Upper lobe of left lung (tissue), 6 donors: ENCODE results near the gene CMIP. TPM values are rescaled to one million over a fixed set of nuclear protein-coding genes. Genes with fewer than 3 reads are reported as not detected.

Experiments
- ATAC-seq, 2 donors: fragments of 200-7000 bp; cut with Tn5 transposase; one replicate each; pipeline ENCODE4 v1.9.1; 2022; ENCODE audit warnings: mild to moderate bottlenecking in 2 of 2, moderate library complexity in 2 of 2; ENCODE audit not compliant: low FRiP score in 2 of 2
- DNase-seq, 2 donors: peaks; one replicate each; pipeline ENCODE4 v3.0.0-alpha.2; 2019 to 2020
- H3K27ac ChIP-seq, 4 donors: fragments of 200-600 bp; sonication (generic); one replicate each; pipeline ENCODE4 v1.5.1; 2016 to 2019
- H3K27me3 ChIP-seq, 4 donors: fragments of 200-600 bp; sonication (generic); one replicate each; pipeline ENCODE4 v1.5.1; 2017 to 2019
- H3K36me3 ChIP-seq, 4 donors: fragments of 200-600 bp; sonication (generic); one replicate each; pipeline ENCODE4 v1.5.1; 2016 to 2019
- H3K4me1 ChIP-seq, 4 donors: fragments of 200-600 bp; sonication (generic); one replicate each; pipeline ENCODE4 v1.5.1; 2018 to 2019
- H3K4me3 ChIP-seq, 4 donors: fragments of 200-600 bp; sonication (generic); one replicate each; pipeline ENCODE4 v1.5.1; 2017 to 2019; ENCODE audit warnings: mild to moderate bottlenecking in 2 of 4, moderate library complexity in 1 of 4
- H3K9me3 ChIP-seq, 4 donors: fragments of 200-600 bp; sonication (generic); one replicate each; pipeline ENCODE4 v1.5.1; 2018 to 2019
- CTCF ChIP-seq, 6 experiments: fragments of 450-650 bp in 4 of 6; fragments of 200-600 bp in 2 of 6; sonication (generic) in 2 of 6; IDR thresholded peaks; one replicate each; pipeline ENCODE4 v1.5.1; 2016 to 2019; ENCODE audit warnings: antibody characterized with exemption in 6 of 6
- EP300 ChIP-seq, 4 donors: sonication (generic); formaldehyde crosslinking; IDR thresholded peaks; one replicate each; pipeline ENCODE4 v1.5.1; 2017; ENCODE audit warnings: antibody characterized with exemption in 4 of 4, control low read depth in 2 of 4
- POLR2A ChIP-seq, 4 donors: fragments of 450-650 bp; IDR thresholded peaks; one replicate each; pipeline ENCODE4 v1.5.1; 2016 to 2017; ENCODE audit warnings: antibody characterized with exemption in 4 of 4, mild to moderate bottlenecking in 2 of 4
- POLR2AphosphoS5 ChIP-seq, 2 donors: sonication (generic); formaldehyde crosslinking; IDR thresholded peaks; one replicate each; pipeline ENCODE4 v1.5.1; 2017; ENCODE audit warnings: antibody characterized with exemption in 2 of 2
- WGBS, 2 donors: methylation state at CpG; one replicate each; pipeline ENCODE4 v1.1.5; 2017 to 2018; 5-methylcytosine and 5-hydroxymethylcytosine counted together
- total RNA-seq, 6 donors: library from RNA; depleted of rRNA in 4 of 6; stranded (reverse); fragments of >200 nt in 4 of 6; gene quantifications; one replicate each; pipeline versions ENCODE4 v1.1.0 to v1.2.1, GENCODE V29; 2016 to 2021
- donor health status: DM: no; HTN: no; CAD: no; lungs with moderate emphysema.
- donor health status: DM: no; HTN: yes; CAD: no; lungs with severe emphysema.

CMIP gene
- total RNA-seq, 6 donors from 2014 or later, result 48.3 to 109 (median 67.6) TPM

GRCh38 chr16:81413245-81413990 is 31.2 kb upstream of the CMIP start:
- H3K9me3 ChIP-seq, result no peaks in the 10 kb centered on the region
- H3K4me3 ChIP-seq, result no peak overlapping the region
- no peaks in the 10 kb centered on the region for H3K27me3 ChIP-seq
- no peak overlapping the region for H3K27ac ChIP-seq
- ATAC-seq, result no peak
- TF ChIP-seq EP300 (IDR thresholded peaks at IDR 0.05) (no peak), CTCF (IDR thresholded peaks at IDR 0.05) (no peak), POLR2A (IDR thresholded peaks at IDR 0.05) (no peak), POLR2AphosphoS5 (IDR thresholded peaks at IDR 0.05) (no peak)
- H3K4me1 ChIP-seq, result peaks cover 0 to 7% (median 2%) of the 10 kb centered on the region in 4 donors
- no peaks in the 10 kb centered on the region for H3K36me3 ChIP-seq
- 89 to 91% methylated on average over 6 to 11 of the region's 11 CpGs for WGBS, 2 donors
- DNase-seq, result no peak

DNA sequence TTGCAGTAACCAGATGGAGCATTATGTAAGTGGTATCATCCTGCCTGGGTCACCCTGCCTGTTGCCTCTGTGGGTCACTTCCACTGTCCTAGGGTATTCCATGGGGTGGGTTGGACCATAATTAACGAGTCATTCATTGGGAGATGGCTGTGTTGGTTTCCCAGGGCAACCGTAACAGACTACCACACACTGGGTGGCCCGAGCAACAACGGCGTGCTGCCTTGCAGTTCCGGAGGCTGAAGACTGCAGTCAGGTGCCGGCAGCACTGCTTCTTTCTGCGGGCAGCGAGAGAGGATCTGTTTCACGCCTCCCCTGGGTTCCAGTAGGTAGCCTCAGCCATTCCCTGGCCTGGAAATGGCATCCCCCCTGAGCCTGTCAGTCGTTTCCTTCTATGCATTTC is 28.9 kb upstream of the CMIP start:
- no peaks in the 10 kb centered on the region for H3K27me3 ChIP-seq
- ATAC-seq, result no peak
- no peak overlapping the region for H3K4me3 ChIP-seq
- H3K4me1 ChIP-seq, result peaks cover 0 to 7% (median 2%) of the 10 kb centered on the region in 4 donors
- no peaks in the 10 kb centered on the region for H3K9me3 ChIP-seq
- WGBS, 2 donors, result 88 to 90% methylated on average over 10 to 11 of the region's 11 CpGs
- DNase-seq, result no peak
- H3K27ac ChIP-seq, result no peak overlapping the region
- no peaks in the 10 kb centered on the region for H3K36me3 ChIP-seq
- TF ChIP-seq POLR2AphosphoS5 (IDR thresholded peaks at IDR 0.05), result no peak
- TF ChIP-seq EP300 (IDR thresholded peaks at IDR 0.05), result no peak
- no peak for TF ChIP-seq POLR2A (IDR thresholded peaks at IDR 0.05)
- no peak for TF ChIP-seq CTCF (IDR thresholded peaks at IDR 0.05)

DNA sequence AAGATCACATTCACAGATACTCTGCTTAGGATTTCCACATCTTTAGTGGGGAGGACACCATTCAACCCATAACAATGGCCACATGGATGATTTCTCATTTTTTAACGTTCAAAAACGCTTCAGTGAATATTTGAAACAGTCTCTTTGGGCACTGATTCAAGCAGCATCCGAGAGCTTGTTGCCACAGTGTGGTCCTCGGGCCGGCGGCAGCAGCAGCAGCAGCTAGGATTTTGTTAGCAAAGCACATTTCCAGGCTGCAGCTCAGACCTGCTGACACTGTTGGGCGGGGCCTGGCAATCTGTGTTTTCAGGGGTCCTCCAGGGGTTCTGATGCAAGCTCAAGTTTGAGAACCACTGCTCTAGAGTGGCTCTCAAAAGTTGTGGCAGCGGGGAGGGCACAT is 27.9 kb upstream of the CMIP start:
- Histone ChIP-seq H3K27me3 (no peaks in the 10 kb centered on the region), H3K4me3 (no peak overlapping the region), H3K27ac (no peak overlapping the region), H3K9me3 (no peaks in the 10 kb centered on the region), H3K4me1 (peaks cover 0 to 7% (median 2%) of the 10 kb centered on the region in 4 donors), H3K36me3 (no peaks in the 10 kb centered on the region)
- no peak for DNase-seq
- no peak for TF ChIP-seq POLR2A (IDR thresholded peaks at IDR 0.05)
- TF ChIP-seq EP300 (IDR thresholded peaks at IDR 0.05), result no peak
- no peak for ATAC-seq
- WGBS, 2 donors, result 85 to 91% methylated on average over 7 to 8 of the region's 8 CpGs

- Histone ChIP-seq H3K4me3 (no peak overlapping the region), H3K27me3 (no peaks in the 10 kb centered on the region), H3K9me3 (no peaks in the 10 kb centered on the region), H3K27ac (no peak overlapping the region), H3K36me3 (no peaks in the 10 kb centered on the region), H3K4me1 (peaks cover 0 to 7% (median 2%) of the 10 kb centered on the region in 4 donors)
- WGBS, 2 donors, result 87 to 89% methylated on average over 4 to 5 of the region's 5 CpGs
- TF ChIP-seq POLR2AphosphoS5 (IDR thresholded peaks at IDR 0.05) (no peak), EP300 (IDR thresholded peaks at IDR 0.05) (no peak), CTCF (IDR thresholded peaks at IDR 0.05) (no peak), POLR2A (IDR thresholded peaks at IDR 0.05) (no peak)
- DNase-seq (no peak), ATAC-seq (no peak)
These were observed 27.4 kb upstream of the CMIP start for GRCh38 chr16:81417210-81417609.

GRCh38 chr16:81419806-81420205 is 24.8 kb upstream of the CMIP start:
- H3K9me3 ChIP-seq, result no peaks in the 10 kb centered on the region
- no peak overlapping the region for H3K27ac ChIP-seq
- no peak for TF ChIP-seq POLR2A (IDR thresholded peaks at IDR 0.05)
- no peak for TF ChIP-seq CTCF (IDR thresholded peaks at IDR 0.05)
- TF ChIP-seq EP300 (IDR thresholded peaks at IDR 0.05), result no peak
- no peak for TF ChIP-seq POLR2AphosphoS5 (IDR thresholded peaks at IDR 0.05)
- no peak for DNase-seq
- no peak for ATAC-seq
- H3K36me3 ChIP-seq, result no peaks in the 10 kb centered on the region
- no peaks in the 10 kb centered on the region for H3K27me3 ChIP-seq
- no peaks in the 10 kb centered on the region for H3K4me1 ChIP-seq
- no peak overlapping the region for H3K4me3 ChIP-seq
- WGBS, 2 donors, result 94 to 96% methylated on average over 9 of the region's 9 CpGs
